ENCODE results near the gene MED1. TPM values are rescaled to one million over a fixed set of nuclear protein-coding genes. Genes with fewer than 3 reads are reported as not detected.

The MED1 gene
- total RNA-seq, 4 donors from 2014 or later, result 4.8 to 20.9 (median 18.7) TPM

DNA sequence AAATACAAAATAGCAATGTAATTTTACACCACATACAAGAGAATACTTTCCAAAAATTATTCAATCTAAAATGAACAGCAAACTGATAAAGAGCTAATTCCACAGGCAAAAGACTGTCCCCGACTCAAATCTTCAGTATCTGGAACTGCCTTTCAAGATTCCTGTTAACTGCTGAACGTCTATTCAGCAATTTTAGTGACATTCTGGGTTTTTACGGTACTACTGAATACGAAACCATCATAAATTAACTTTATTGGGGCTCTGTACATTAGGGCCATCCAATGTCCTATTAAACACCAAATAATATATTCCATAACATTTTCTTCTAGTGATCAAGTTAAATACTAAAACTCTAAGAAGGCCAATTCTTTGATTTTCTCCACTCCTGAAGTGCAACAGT, 51.3 kb downstream of the MED1 start:
- Histone ChIP-seq H3K4me3 (peak overlapping the region in 2 of 4 donors; percentile 66 to 88), H3K27me3 (no peaks in the 10 kb centered on the region), H3K9me3 (no peaks in the 10 kb centered on the region), H3K27ac (peak overlapping the region in 3 of 4 donors; percentile 88 to 95 (median 94)), H3K36me3 (no peaks in the 10 kb centered on the region), H3K4me1 (peaks cover 7 to 38% (median 19%) of the 10 kb centered on the region in 4 donors)
- no peak for TF ChIP-seq EP300 (IDR thresholded peaks at IDR 0.05; ENCODE audit: low read depth)
- WGBS, 2 donors (ENCODE audit: low coverage in 1 of 2), result 40 to 43% methylated on average over 4 of the region's 4 CpGs
- DNase-seq, result no peak
- in situ Hi-C loops (cut with MboI; ENCODE audit: low pct_ligation_motif_present in 1 of 4, low pct_unique_long_range_greater_than_20kb in 1 of 4, low sequenced_read_pairs in 3 of 4) (loop anchor here in 1 of 4 donors (10.0 kb wide), 1 partner anchor 55 kb away; the partner anchor contains the start of gene MED1), intact Hi-C loops (cut with DNase I; ENCODE audit: low total_unique reads) (no loop called here)

GRCh38 chr17:39393736-39394135, 57.3 kb downstream of the MED1 start:
- in situ Hi-C loops (cut with MboI; ENCODE audit: low pct_ligation_motif_present in 1 of 4, low pct_unique_long_range_greater_than_20kb in 1 of 4, low sequenced_read_pairs in 3 of 4) (no loop called here), intact Hi-C loops (cut with DNase I; ENCODE audit: low total_unique reads) (no loop called here)
- 63 to 72% methylated on average over 2 of the region's 2 CpGs for WGBS, 2 donors (ENCODE audit: low coverage in 1 of 2)
- TF ChIP-seq POLR2A (IDR thresholded peaks at IDR 0.05) (no peak), CTCF (IDR thresholded peaks at IDR 0.05) (no peak), POLR2AphosphoS5 (IDR thresholded peaks at IDR 0.05) (no peak), EP300 (IDR thresholded peaks at IDR 0.05; ENCODE audit: low read depth) (no peak)
- DNase-seq, result no peak
- no peak overlapping the region for H3K27ac ChIP-seq
- H3K27me3 ChIP-seq, result no peaks in the 10 kb centered on the region
- H3K4me3 ChIP-seq, result no peak overlapping the region
- H3K9me3 ChIP-seq, result no peaks in the 10 kb centered on the region
- H3K36me3 ChIP-seq, result no peaks in the 10 kb centered on the region
- H3K4me1 ChIP-seq, result peaks cover 0 to 20% (median under 1%) of the 10 kb centered on the region in 4 donors

GRCh38 chr17:39391448-39391847, 59.6 kb downstream of the MED1 start:
- H3K27ac ChIP-seq, result no peak overlapping the region
- TF ChIP-seq EP300 (IDR thresholded peaks at IDR 0.05; ENCODE audit: low read depth) (no peak), POLR2AphosphoS5 (IDR thresholded peaks at IDR 0.05) (no peak), POLR2A (IDR thresholded peaks at IDR 0.05) (no peak), CTCF (IDR thresholded peaks at IDR 0.05) (no peak)
- in situ Hi-C loops (cut with MboI; ENCODE audit: low pct_ligation_motif_present in 1 of 4, low pct_unique_long_range_greater_than_20kb in 1 of 4, low sequenced_read_pairs in 3 of 4) (no loop called here), intact Hi-C loops (cut with DNase I; ENCODE audit: low total_unique reads) (no loop called here)
- H3K9me3 ChIP-seq, result no peaks in the 10 kb centered on the region
- WGBS, 2 donors (ENCODE audit: low coverage in 1 of 2), result 84 to 87% methylated on average over 5 of the region's 5 CpGs
- no peak overlapping the region for H3K4me3 ChIP-seq
- H3K4me1 ChIP-seq, result peaks cover 0 to 5% (median 0%) of the 10 kb centered on the region in 4 donors
- DNase-seq, result no peak
- H3K36me3 ChIP-seq, result no peaks in the 10 kb centered on the region
- H3K27me3 ChIP-seq, result no peaks in the 10 kb centered on the region

- in situ Hi-C loops (cut with MboI; ENCODE audit: low pct_ligation_motif_present in 1 of 4, low pct_unique_long_range_greater_than_20kb in 1 of 4, low sequenced_read_pairs in 3 of 4), result no loop called here
- TF ChIP-seq POLR2A (IDR thresholded peaks at IDR 0.05) (no peak), CTCF (IDR thresholded peaks at IDR 0.05) (no peak), POLR2AphosphoS5 (IDR thresholded peaks at IDR 0.05) (no peak), EP300 (IDR thresholded peaks at IDR 0.05; ENCODE audit: low read depth) (no peak)
- WGBS, 2 donors (ENCODE audit: low coverage in 1 of 2), result 96% methylated on average over 6 of the region's 6 CpGs; no CpG with 5 or more reads in 1 of the 2 donors
These were observed 66.0 kb downstream of the MED1 start for GRCh38 chr17:39385040-39385439.

GRCh38 chr17:39380144-39380543, 70.9 kb downstream of the MED1 start:
- in situ Hi-C loops (cut with MboI; ENCODE audit: low pct_ligation_motif_present in 1 of 4, low pct_unique_long_range_greater_than_20kb in 1 of 4, low sequenced_read_pairs in 3 of 4), result no loop called here
- 63 to 82% methylated on average over 2 of the region's 2 CpGs for WGBS, 2 donors (ENCODE audit: low coverage in 1 of 2)

More at GRCh38 chr17:39385040-39385439, 66.0 kb downstream of the MED1 start:
- Histone ChIP-seq H3K9me3 (no peaks in the 10 kb centered on the region), H3K36me3 (no peaks in the 10 kb centered on the region), H3K27ac (no peak overlapping the region), H3K27me3 (no peaks in the 10 kb centered on the region), H3K4me3 (no peak overlapping the region), H3K4me1 (peaks cover 0 to 6% (median 0%) of the 10 kb centered on the region in 4 donors)
- DNase-seq, result no peak
- intact Hi-C loops (cut with DNase I; ENCODE audit: low total_unique reads), result no loop called here

More at GRCh38 chr17:39380144-39380543, 70.9 kb downstream of the MED1 start:
- H3K27me3 ChIP-seq, result no peaks in the 10 kb centered on the region
- H3K4me1 ChIP-seq, result peaks cover 0 to 6% (median 2%) of the 10 kb centered on the region in 4 donors
- no peaks in the 10 kb centered on the region for H3K36me3 ChIP-seq
- H3K9me3 ChIP-seq, result no peaks in the 10 kb centered on the region
- H3K27ac ChIP-seq, result no peak overlapping the region
- DNase-seq, result no peak
- H3K4me3 ChIP-seq, result no peak overlapping the region
- intact Hi-C loops (cut with DNase I; ENCODE audit: low total_unique reads), result no loop called here
- TF ChIP-seq POLR2A (IDR thresholded peaks at IDR 0.05) (no peak), POLR2AphosphoS5 (IDR thresholded peaks at IDR 0.05) (no peak), EP300 (IDR thresholded peaks at IDR 0.05; ENCODE audit: low read depth) (no peak), CTCF (IDR thresholded peaks at IDR 0.05) (no peak)

Data from transverse colon (tissue), 4 donors.